Astrocyte of the spinal cord (primary cell): ENCODE results near the gene MAST2.
"Not testable (repeated sequence)": the region's sequence is repeated elsewhere in the genome, so short reads cannot be mapped to it uniquely, and the experiment has no call there.

Experiments
- DNase-seq: peaks from one replicate; pipeline ENCODE4 v3.0.0; 2011; ENCODE audit warnings: low read depth, low spot score
- H3K4me3 ChIP-seq: 2 replicates; pipeline ENCODE4 v1.5.1; 2011; ENCODE audit warnings: low read depth, mild to moderate bottlenecking, low read length, moderate library complexity
- CTCF ChIP-seq: IDR thresholded peaks from 2 replicates; pipeline ENCODE4 v1.5.1; 2012; ENCODE audit warnings: low read depth, mild to moderate bottlenecking, low read length, inconsistent platforms
- in situ Hi-C: cut with HindIII; loops from 2 replicates; pipeline ENCODE4 v1.10.0; 2017; ENCODE audit warnings: low sequenced_read_pairs

The MAST2 gene

GRCh38 chr1:45848097-45848496 lies 44.7 kb downstream of the MAST2 start:
- in situ Hi-C loops, result no loop called here
- DNase-seq, result no peak
- no peak for TF ChIP-seq CTCF
- H3K4me3 ChIP-seq, result no peak overlapping the region

- in situ Hi-C loops, result no loop called here
- TF ChIP-seq CTCF, result no peak
Observed at GRCh38 chr1:45848714-45849113, 45.3 kb downstream of the MAST2 start.

DNA sequence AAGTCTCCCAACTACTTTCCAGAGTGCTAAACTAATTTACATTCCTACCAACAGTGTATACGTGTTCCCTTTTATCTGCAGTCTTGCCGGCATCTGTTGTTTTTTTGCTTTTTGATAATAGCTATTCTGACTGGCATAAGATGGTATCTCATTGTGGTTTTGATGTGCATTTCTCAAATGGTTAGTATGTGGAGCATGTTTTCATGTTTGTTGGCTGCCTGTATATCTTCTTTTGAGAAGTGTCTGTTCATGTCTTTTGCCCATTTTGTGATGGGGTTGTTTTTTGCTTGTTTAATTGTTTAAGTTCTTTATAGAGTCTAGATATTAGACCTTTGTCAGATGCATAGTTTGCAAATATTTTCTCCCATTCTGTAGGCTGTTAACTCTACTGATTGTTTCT lies 46.6 kb downstream of the MAST2 start:
- no peak for TF ChIP-seq CTCF
- H3K4me3 ChIP-seq, result no peak overlapping the region
- in situ Hi-C loops, result no loop called here
- no peak for DNase-seq

More at GRCh38 chr1:45848714-45849113, 45.3 kb downstream of the MAST2 start:
- DNase-seq, result no peak
- H3K4me3 ChIP-seq, result no peak overlapping the region

DNA sequence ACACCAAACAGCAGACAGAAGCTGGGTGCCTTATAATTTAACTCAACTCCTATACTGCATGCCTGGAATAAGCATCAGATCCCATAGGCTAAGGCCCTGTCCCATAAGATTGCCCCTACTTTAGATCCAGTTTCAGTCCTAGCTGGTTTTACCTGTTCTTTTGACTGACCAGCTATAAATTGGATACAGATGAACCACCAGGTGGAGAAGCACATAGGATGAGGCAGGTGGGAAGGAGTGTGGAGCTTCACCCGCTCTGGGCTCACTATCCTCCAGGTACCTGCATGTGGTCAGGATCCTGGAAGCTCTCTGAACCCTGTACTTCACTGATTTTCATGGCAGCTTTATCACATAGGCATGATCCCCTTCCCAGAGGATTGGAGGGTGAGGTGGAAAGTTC lies 51.3 kb downstream of the MAST2 start:
- in situ Hi-C loops, result no loop called here
- no peak overlapping the region for H3K4me3 ChIP-seq
- DNase-seq, result no peak
- no peak for TF ChIP-seq CTCF

DNA sequence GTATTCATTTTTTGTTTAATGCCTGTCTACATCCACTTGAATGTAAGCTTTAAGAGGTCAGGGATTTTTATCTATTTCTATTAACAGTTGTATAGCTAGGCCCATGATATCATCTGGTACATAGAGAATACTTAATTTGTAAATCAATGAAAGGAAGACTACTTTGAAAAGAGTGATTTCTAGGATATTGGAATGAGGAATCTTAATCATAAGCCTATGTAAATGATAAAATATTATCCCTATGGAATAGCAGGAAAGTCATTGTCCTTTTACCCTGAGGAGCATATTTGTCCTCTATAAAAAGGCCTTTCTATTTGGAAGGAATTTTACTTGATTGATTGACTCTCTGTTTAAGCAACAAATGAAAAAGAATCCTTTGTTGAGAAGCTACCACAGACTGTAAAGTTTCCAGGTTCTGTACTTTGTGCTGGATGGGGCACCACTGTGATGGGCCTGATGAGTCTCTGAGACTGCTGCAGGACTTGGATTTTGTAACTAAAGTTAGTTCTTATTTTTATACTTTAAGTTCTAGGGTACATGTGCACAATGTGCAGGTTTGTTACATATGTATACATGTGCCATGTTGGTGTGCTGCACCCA lies 53.8 kb downstream of the MAST2 start:
- no peak for TF ChIP-seq CTCF
- H3K4me3 ChIP-seq, result no peak overlapping the region
- no peak for DNase-seq
- in situ Hi-C loops, result no loop called here

- in situ Hi-C loops, H3K4me3 ChIP-seq, DNase-seq: not testable (repeated sequence)
Observed at GRCh38 chr1:45857755-45858492, 54.5 kb downstream of the MAST2 start.

GRCh38 chr1:45859221-45859620 lies 55.8 kb downstream of the MAST2 start:
- DNase-seq, result no peak
- no peak for TF ChIP-seq CTCF
- in situ Hi-C loops, result no loop called here
- no peak overlapping the region for H3K4me3 ChIP-seq
